Stimulated activated CD8-positive, alpha-beta memory T cell treated with anti-CD3 and anti-CD28 coated beads, Interleukin-7, amount 100 ng/mL, for 1 hour (primary cell): ENCODE results near the gene ANXA6.
A peak's percentile ranks its signal among the peaks of the same experiment; 100 is the strongest.

ENCODE experiments used
- DNase-seq, 2 donors: peaks; one replicate each; pipeline ENCODE4 v3.0.0-alpha.2; 2020; ENCODE audit warnings: low read depth in 2 of 2

ANXA6 gene

GRCh38 chr5:151130922-151131891 is 26.4 kb downstream of the ANXA6 start:
- DNase-seq = no peak

DNA sequence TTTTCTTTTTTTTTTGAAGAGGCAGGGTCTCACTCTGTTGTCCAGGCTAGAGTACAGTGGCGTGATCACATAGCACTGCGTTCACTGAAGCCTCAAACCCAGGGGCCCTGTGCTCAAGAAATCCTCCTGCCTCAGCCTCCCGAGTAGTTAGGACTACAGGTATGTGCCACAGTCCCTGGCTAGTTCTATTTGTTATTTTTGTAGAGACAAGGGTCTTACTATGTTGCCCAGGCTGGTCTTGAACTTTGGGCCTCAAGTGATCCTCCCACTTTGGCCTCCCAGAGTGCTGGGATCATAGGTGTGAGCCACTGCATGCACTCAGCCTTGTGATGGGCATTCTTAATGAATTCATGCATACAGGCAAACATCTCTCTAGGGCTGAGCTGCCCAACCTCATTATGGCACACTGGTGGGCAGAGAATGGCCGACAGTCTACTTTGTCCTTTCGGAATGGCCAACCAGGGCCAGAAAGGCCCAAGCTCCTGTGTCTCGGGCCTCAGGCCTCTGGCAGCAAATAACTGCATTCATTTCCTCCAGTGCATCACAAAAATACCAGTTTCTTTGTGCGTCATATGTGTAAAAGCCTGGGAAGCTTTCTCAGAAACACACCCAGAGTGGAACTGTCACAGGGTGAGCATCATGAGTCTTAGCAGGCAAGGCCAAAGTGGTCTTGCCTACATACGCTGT is 27.2 kb downstream of the ANXA6 start:
- no peak for DNase-seq

- DNase-seq = no peak
Measured at GRCh38 chr5:151128817-151129216, 28.8 kb downstream of the ANXA6 start.

DNA sequence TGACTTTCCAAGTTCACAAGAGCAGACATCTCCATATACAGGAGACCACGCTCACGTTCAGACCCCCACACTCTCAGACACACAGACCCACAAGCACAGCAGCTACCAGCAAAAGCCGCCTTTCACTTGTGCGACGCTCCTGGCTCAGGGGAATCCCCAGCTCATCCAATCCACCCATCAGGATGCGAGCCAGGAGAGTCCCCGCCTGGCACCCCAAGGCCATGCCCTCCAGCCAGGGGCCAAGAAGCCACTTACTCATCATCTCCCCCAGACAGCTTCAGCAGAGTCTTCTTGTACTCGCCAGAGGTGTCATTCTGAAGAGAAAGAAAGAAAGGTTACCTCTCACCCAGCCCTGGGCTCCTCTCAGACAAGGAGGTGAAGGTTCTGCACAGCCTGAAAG is 29.7 kb downstream of the ANXA6 start:
- no peak for DNase-seq

- peak in 1 of 2 donors; percentile 52 for DNase-seq
Measured at GRCh38 chr5:151126199-151126645, 31.4 kb downstream of the ANXA6 start.

DNA sequence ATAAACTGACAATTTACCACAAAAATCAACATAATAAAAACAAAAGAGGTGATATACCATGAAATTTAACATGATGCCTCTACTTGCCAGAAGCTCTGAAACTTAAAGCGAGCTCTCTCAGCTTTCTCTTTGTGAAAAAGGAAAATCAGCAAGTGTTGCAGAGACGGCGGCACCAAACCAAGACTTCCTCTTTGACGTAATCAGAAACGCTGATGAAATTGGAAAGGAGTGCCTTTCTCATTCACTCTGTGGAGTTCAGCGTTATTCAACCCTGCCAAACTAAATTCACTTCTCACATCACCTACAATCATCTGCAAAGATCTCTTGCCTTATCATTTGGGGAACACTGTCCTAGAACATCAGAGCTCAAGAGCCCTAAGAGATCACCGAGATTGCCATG is 32.2 kb downstream of the ANXA6 start:
- no peak for DNase-seq

DNA sequence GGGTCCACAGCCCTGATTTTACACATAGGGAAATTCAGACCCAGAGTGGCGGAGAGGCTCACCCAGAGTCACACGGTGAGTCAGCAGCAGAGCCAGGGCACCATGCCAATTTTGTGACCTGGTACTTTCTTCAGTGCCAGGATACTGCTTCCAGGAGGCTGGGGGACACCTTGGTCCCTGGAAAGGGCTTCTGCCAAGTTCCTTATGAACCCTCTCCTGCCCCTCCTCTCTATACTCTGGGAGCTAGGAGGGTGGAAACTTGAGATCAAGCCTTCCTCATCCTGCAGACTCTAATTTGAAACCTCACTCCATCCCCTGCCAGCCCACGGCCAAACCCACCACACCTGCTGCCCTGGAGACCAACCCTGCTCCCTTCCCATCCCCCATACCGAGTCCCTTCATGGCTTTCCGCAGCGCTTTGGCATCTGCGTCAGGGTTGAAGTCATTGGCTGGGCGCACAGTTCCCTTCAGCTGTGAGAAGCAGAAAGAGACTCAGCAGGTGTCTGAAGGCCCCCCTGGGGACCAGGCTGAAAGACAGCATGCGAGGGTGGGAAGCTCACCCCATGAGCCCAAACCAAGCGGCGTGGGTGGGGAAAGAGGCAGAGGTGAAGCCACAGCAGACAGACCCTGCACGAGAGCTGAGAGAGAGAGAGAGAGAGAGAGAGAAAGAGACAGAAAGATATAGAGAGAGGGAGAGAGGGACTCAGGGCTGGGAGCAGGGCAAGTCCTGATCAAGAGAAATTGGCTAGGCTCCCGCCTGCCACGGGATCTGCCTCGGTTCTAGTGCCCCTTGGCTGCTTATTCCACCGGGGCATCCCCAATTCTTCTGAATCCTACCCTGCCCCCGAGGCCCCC is 33.5 kb downstream of the ANXA6 start:
- DNase-seq = no peak

GRCh38 chr5:151122828-151123227 is 34.8 kb downstream of the ANXA6 start:
- DNase-seq = no peak

DNA sequence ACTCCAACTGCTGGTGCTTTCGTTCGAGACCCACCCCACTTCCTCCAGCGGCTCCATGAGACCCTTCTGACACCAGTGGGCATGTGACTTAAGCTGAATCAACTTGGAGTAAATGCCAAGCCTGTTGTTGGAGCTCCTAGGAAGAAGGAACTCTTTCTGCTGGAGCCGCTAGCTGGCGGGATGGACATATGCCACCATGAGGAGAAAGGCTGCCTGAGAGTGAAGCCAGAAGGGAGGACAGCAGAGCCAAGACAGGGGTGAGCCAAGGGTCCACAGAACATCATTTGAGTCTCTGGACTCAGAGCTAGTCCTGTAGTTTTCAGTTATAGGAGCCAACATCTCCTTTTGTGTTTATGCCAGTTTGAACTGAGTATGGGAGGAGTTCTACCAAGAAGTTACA is 35.9 kb downstream of the ANXA6 start:
- no peak for DNase-seq

GRCh38 chr5:151121095-151121494 is 36.5 kb downstream of the ANXA6 start:
- DNase-seq = no peak

- DNase-seq = no peak
Measured at GRCh38 chr5:151118913-151119575, 38.5 kb downstream of the ANXA6 start.

DNA sequence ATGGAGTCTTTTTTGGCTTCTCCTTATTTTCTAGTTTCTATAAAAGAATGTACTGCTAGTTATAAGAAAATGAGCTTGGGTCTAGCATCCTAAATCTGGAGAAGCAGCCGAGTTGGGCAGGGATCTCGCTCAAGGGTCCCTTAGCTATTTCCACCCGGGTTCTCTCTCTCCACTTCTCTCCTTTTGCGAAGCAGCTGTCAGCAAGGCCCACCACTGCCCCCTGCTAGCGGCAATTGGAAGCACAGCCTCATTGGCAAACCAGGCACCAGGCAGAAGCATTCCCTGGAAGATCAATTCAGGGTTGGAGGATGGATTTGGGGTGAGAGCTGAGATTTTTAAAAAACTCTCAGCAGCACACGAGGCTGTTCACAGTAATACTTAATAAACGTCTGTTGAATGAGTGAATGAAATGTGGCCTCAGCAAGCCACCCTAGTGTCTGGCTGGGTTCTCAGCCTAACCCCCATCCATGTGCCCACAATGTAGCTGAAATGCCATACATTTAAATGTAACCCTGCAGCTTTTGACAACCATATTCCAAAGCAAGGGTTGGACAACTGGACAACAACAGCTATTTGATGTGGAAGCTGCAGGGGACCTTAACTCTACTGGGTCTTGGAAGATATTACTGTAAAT is 42.2 kb downstream of the ANXA6 start:
- peak; percentile 31 to 62 for DNase-seq

DNA sequence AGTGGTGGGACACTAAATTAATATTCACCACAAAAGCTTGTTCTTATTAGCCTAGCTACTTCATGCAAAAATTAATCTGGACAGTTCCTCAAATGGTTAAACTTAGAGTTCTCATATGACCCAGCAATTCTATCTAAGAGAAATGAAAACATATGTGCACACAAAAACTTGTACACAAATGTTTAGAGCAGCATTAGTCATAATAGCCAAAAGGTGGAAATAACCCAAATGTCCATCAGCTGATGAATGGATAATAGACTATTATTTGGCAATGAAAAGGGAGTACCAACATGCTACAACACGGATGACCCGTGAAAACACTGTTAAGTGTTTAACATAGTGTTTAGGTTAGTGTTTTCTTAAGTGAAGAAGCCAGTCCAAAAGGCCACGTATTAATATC is 43.9 kb downstream of the ANXA6 start:
- DNase-seq = no peak

DNA sequence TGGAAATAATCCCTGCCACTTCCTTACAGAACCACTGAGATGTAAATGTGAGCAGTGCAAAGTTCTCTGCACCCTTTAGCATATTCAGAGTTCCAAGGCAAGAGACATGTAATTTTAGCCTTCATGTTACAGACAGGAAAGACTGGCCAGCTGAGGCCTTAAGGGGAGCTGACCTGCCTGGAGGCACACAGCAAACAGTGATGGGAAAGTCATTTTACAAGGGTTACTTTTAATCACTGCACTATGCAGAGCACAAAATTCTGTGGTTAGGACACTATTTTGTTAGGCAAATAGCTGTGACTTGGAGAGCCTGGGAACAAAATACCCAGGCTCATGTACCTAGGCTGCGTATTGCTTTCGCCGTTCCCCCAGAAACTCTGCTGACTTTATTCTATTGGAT is 46.6 kb downstream of the ANXA6 start:
- DNase-seq = no peak

DNA sequence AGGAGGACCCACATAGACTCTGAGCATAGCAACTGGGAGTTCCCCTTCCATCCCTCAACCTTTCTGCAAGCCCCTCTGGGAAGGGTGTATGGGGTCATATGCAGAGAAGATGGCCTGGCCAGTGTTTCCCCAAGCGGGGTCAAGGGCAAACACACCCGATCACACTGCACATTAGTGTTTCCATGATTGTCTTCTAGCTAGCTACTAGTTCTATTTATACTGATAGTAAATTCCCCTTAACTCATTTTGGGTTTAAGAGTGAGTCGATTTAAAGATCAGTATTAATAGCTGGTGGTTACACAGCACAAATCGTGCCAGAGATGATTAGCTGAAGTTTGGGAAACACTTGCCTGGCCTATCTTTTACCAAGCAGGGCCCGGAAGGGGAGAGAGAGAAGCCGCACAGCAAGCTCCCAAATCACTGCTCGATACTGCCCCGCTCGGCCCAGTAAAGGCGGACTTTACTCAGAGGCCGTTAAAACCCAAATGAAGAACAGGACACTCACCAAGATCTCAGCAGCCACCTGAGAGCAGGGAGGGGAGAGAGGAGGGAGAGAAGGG is 47.4 kb downstream of the ANXA6 start:
- DNase-seq = no peak

- no peak for DNase-seq
Measured at GRCh38 chr5:151108566-151108965, 49.0 kb downstream of the ANXA6 start.

- no peak for DNase-seq
Measured at GRCh38 chr5:151107738-151108520, 49.6 kb downstream of the ANXA6 start.

DNA sequence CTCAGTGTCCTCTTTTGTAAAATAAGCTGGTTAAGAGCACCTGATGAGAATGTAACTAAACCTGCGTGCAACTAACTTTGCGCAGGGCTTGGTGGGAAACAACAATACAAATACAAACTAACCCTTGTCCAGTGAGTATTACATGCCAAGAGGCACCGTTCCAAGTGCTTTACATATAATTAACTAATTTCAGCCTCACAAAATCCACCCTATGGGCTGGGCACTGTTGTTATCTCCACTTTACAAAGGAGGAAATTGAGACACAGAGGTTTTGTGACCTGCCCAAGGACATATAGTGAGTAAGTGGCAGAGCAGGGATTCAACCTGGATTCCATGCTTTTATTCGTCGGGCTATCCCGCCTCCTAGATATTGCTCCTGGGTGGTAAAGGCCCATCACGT is 50.5 kb downstream of the ANXA6 start:
- DNase-seq = no peak

DNA sequence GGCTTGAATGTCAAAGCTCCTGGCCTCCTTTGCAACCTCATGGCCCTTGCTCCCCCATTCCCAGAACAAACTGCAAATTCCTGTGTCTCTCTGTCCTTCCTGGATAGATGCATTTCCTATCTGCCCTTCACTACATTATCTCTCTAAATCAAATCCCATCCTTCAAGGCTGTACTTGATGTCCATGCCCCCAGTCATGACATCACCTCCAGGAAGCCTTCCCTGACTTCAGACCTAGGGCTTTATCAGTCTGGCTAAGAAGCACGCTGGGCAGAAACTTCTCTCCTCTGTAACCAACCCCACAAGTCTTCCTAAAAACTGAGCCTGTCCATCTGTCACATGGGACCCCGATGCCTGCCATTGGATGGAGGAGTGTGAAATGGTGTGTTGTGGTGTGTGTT is 51.1 kb downstream of the ANXA6 start:
- DNase-seq = no peak

GRCh38 chr5:151106043-151106442 is 51.5 kb downstream of the ANXA6 start:
- no peak for DNase-seq
